Tongue (tissue), 2 donors: ENCODE data around the gene ENOX2. TPM values are rescaled to one million over a fixed set of nuclear protein-coding genes. Genes with fewer than 3 reads are reported as not detected.
A peak's percentile ranks its signal among the peaks of the same experiment; 100 is the strongest.

ENCODE experiments used
- DNase-seq: peaks from one replicate; pipeline ENCODE4 v3.0.0-alpha.2; 2015
- total RNA-seq: library from RNA; depleted of rRNA; stranded (reverse); fragments of >200 nt; gene quantifications from one replicate; pipeline ENCODE4 v1.2.3, GENCODE V29; 2014

The ENOX2 gene
- total RNA-seq, 1 donor from 2014 or later = 9.2 TPM

GRCh38 chrX:130699618-130700017 lies 203.4 kb downstream of the ENOX2 start:
- no peak for DNase-seq

- DNase-seq = no peak
Measured at GRCh38 chrX:130696542-130696941, 206.5 kb downstream of the ENOX2 start.

GRCh38 chrX:130695931-130696330 lies 207.1 kb downstream of the ENOX2 start:
- no peak for DNase-seq

GRCh38 chrX:130694983-130695382 lies 208.0 kb downstream of the ENOX2 start:
- no peak for DNase-seq

GRCh38 chrX:130691576-130691975 lies 211.4 kb downstream of the ENOX2 start:
- no peak for DNase-seq

GRCh38 chrX:130688360-130688759 lies 214.6 kb downstream of the ENOX2 start:
- no peak for DNase-seq

GRCh38 chrX:130682990-130683389 lies 220.0 kb downstream of the ENOX2 start:
- DNase-seq = no peak

- DNase-seq = no peak
Measured at GRCh38 chrX:130680164-130681035, 222.6 kb downstream of the ENOX2 start.

GRCh38 chrX:130676861-130677260 lies 226.1 kb downstream of the ENOX2 start:
- no peak for DNase-seq

GRCh38 chrX:130672214-130672613 lies 230.8 kb downstream of the ENOX2 start:
- DNase-seq = no peak

GRCh38 chrX:130669233-130669632 lies 233.8 kb downstream of the ENOX2 start:
- DNase-seq = no peak

- no peak for DNase-seq
Measured at GRCh38 chrX:130665263-130665662, 237.7 kb downstream of the ENOX2 start.

GRCh38 chrX:130658310-130658709 lies 244.7 kb downstream of the ENOX2 start:
- DNase-seq = no peak

- DNase-seq = no peak
Measured at GRCh38 chrX:130654409-130654950, 248.5 kb downstream of the ENOX2 start.

GRCh38 chrX:130652824-130653578 lies 250.0 kb downstream of the ENOX2 start:
- no peak for DNase-seq

- no peak for DNase-seq
Measured at GRCh38 chrX:130649738-130650137, 253.3 kb downstream of the ENOX2 start.

- no peak for DNase-seq
Measured at GRCh38 chrX:130647468-130647867, 255.5 kb downstream of the ENOX2 start.

GRCh38 chrX:130645955-130646583 lies 256.9 kb downstream of the ENOX2 start:
- peak; percentile 5 for DNase-seq

- no peak for DNase-seq
Measured at GRCh38 chrX:130637591-130637990, 265.4 kb downstream of the ENOX2 start.

- no peak for DNase-seq
Measured at GRCh38 chrX:130636277-130636676, 266.7 kb downstream of the ENOX2 start.

- DNase-seq = peak; percentile 12
Measured at GRCh38 chrX:130631011-130631410, 272.0 kb downstream of the ENOX2 start.

GRCh38 chrX:130628516-130628915 lies 274.5 kb downstream of the ENOX2 start:
- no peak for DNase-seq

- DNase-seq = no peak
Measured at GRCh38 chrX:130626521-130626920, 276.5 kb downstream of the ENOX2 start.
